ENCODE measurements around the gene GPR39. TPM values are rescaled to one million over a fixed set of nuclear protein-coding genes. Genes with fewer than 3 reads are reported as not detected.

Gene GPR39
- total RNA-seq, 6 experiments from 2014 or later: 2.2 to 3.0 (median 2.5) TPM

DNA sequence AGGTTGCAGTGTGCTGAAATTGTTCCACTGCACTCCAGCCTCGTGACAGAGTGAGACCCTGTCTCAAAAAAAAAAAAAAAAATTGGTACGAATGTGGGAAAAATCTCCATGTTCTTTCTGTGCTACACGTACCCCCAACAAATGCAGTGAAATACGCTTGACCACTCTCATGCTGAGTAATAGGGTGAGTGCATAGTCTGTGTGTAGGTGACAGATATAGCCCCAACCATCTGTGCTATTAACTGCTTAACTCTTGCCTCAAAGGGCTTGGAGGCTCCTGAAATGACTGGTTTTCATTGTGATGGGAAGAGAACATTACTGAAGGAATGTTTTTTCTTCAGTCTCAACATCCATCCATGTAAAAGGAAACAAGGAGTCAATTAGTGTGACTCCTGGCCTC lies 237.7 kb downstream of the GPR39 start:
- Mint-ChIP-seq H3K4me1 (ENCODE audit: low read depth) (peaks cover 25% of the 10 kb centered on the region), H3K27me3 (ENCODE audit: insufficient read depth) (peaks cover 3% of the 10 kb centered on the region; the same call in 1 of the 2 replicates), H3K27ac (no peak overlapping the region), H3K36me3 (ENCODE audit: low read depth) (no peaks in the 10 kb centered on the region), H3K9me3 (no peaks in the 10 kb centered on the region), H3K4me3 (no peak overlapping the region)
- TF ChIP-seq, protein P1, sequence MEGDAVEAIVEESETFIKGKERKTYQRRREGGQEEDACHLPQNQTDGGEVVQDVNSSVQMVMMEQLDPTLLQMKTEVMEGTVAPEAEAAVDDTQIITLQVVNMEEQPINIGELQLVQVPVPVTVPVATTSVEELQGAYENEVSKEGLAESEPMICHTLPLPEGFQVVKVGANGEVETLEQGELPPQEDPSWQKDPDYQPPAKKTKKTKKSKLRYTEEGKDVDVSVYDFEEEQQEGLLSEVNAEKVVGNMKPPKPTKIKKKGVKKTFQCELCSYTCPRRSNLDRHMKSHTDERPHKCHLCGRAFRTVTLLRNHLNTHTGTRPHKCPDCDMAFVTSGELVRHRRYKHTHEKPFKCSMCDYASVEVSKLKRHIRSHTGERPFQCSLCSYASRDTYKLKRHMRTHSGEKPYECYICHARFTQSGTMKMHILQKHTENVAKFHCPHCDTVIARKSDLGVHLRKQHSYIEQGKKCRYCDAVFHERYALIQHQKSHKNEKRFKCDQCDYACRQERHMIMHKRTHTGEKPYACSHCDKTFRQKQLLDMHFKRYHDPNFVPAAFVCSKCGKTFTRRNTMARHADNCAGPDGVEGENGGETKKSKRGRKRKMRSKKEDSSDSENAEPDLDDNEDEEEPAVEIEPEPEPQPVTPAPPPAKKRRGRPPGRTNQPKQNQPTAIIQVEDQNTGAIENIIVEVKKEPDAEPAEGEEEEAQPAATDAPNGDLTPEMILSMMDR (IDR thresholded peaks at IDR 0.05): no peak
- no peak for DNase-seq

DNA sequence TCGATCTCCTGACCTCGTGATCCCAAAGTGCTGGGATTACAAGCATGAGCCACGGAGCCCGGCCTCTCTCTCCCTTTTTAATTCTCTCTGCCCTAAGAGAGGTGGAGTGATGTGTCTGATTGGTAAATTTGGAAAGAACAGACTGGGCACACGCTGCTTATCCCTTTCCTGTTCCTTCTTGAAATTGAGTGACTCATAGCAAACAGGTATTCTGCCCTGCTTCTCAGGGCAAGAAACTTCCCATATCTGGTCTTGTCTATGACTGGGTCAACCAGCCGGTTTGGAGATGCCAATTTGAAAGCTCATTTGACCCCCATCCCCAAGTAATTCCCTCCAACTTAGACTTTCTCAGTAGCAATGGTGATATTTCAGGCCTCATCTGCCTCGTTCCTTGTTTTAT lies 238.4 kb downstream of the GPR39 start:
- Mint-ChIP-seq H3K27ac (no peak overlapping the region), H3K4me1 (ENCODE audit: low read depth) (peaks cover 25% of the 10 kb centered on the region), H3K27me3 (ENCODE audit: insufficient read depth) (peaks cover 3% of the 10 kb centered on the region; the same call in 1 of the 2 replicates), H3K9me3 (no peaks in the 10 kb centered on the region), H3K4me3 (no peak overlapping the region), H3K36me3 (ENCODE audit: low read depth) (no peaks in the 10 kb centered on the region)
- DNase-seq: no peak
- TF ChIP-seq, protein P1 (IDR thresholded peaks at IDR 0.05): no peak

DNA sequence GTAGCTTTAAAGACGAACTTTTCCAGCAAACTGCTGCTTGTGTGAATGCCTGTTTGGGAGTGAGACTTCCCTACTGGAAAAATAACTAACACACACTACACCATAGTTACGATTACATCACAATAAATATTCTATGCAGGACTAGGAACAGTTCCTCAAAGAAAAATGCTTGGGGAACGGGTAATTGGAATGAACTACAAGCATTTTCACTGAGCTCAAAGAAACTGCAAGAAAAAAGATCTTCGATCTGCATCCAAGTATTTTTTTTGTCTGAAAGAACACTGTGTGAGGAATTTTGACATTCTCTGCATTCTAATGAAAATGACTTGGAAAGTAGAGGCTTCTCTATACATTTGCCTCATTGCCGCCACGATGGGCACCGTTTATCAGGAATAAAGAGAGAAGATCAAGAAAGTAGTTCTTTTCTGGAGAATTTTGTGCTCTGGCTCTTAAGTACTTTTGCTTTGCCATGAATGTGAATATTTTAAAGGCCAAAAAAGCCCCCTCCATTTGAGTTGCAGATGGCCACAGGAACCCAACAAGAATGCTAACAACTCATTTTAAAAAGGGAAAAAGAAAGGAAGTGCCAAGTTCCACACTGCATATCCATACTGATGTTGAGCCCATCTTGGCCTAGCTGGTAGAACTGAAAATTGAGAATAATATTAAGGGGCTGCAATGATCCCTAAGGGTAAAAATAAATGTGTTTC lies 239.8 kb downstream of the GPR39 start:
- Mint-ChIP-seq H3K27ac (no peak overlapping the region; the same call in 1 of the 2 replicates), H3K27me3 (ENCODE audit: insufficient read depth) (peaks cover 4% of the 10 kb centered on the region; the same call in 1 of the 2 replicates), H3K9me3 (no peaks in the 10 kb centered on the region), H3K4me1 (ENCODE audit: low read depth) (peaks cover 17% of the 10 kb centered on the region), H3K36me3 (ENCODE audit: low read depth) (no peaks in the 10 kb centered on the region; the same call in 1 of the 2 replicates), H3K4me3 (peak overlapping the region; percentile 58)
- TF ChIP-seq, protein P1 (IDR thresholded peaks at IDR 0.05): no peak
- peak; percentile 16 for DNase-seq

DNA sequence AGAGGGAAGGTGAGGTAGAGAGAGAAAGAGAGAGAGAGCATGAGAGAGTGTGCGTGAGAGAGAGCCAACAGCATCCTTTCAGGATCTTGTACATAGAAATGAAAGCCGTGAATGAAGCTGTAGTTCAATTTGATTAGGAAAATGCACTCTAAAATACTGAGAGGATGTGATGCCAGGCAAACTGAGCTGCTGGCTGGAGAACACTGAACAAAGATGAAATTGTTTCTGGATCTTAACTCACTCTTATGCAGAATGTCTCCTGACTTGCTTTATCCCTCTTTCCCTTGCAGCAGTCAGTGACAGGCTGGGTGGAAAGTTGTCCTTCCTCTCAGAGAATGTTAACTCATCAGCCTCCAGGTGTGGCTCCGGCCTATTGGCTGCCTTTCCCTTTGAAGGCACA lies 242.7 kb downstream of the GPR39 start:
- DNase-seq: no peak
- no peak overlapping the region for H3K27ac Mint-ChIP-seq
- TF ChIP-seq, protein P1 (IDR thresholded peaks at IDR 0.05): no peak
- H3K9me3 Mint-ChIP-seq: no peaks in the 10 kb centered on the region
- H3K27me3 Mint-ChIP-seq (ENCODE audit: insufficient read depth): peaks cover 1% of the 10 kb centered on the region; the same call in 1 of the 2 replicates
- H3K4me3 Mint-ChIP-seq: no peak overlapping the region
- peaks cover 33% of the 10 kb centered on the region for H3K4me1 Mint-ChIP-seq (ENCODE audit: low read depth)
- no peaks in the 10 kb centered on the region; the same call in 1 of the 2 replicates for H3K36me3 Mint-ChIP-seq (ENCODE audit: low read depth)

DNA sequence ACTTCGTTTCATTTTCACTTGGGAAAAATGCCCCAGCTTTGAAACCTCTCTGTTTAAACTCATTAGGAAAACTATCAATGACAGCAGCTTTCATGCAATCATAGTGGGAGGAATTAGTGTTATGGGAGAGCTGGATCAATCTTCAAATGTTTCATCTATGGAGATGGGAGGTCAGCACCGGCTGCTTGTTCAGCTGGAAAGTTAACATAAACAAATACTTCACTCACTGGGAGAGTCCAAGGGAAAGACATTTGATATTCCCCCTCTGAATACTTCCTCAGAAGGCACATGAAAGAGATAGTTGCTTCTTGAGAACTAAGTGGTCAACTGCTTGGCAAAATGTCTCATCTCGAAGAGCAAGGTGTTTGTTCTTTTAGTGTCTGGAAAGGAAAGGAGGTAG lies 246.1 kb downstream of the GPR39 start:
- H3K27me3 Mint-ChIP-seq (ENCODE audit: insufficient read depth): peaks cover 2% of the 10 kb centered on the region; the same call in 1 of the 2 replicates
- TF ChIP-seq, protein P1 (IDR thresholded peaks at IDR 0.05): no peak
- H3K4me1 Mint-ChIP-seq (ENCODE audit: low read depth): peaks cover 27% of the 10 kb centered on the region
- no peak overlapping the region for H3K27ac Mint-ChIP-seq
- H3K36me3 Mint-ChIP-seq (ENCODE audit: low read depth): no peaks in the 10 kb centered on the region; the same call in 1 of the 2 replicates
- DNase-seq: no peak
- no peaks in the 10 kb centered on the region for H3K9me3 Mint-ChIP-seq
- H3K4me3 Mint-ChIP-seq: no peak overlapping the region; the same call in 1 of the 2 replicates

Data from HFFc6 (cell line).